ENCODE data around the gene OR4Q3.
"Not testable (repeated sequence)": the region's sequence is repeated elsewhere in the genome, so short reads cannot be mapped to it uniquely, and the experiment has no call there.

GRCh38 chr14:19733893-19734292 lies 9.5 kb upstream of the OR4Q3 start:
- TF ChIP-seq, protein P1, sequence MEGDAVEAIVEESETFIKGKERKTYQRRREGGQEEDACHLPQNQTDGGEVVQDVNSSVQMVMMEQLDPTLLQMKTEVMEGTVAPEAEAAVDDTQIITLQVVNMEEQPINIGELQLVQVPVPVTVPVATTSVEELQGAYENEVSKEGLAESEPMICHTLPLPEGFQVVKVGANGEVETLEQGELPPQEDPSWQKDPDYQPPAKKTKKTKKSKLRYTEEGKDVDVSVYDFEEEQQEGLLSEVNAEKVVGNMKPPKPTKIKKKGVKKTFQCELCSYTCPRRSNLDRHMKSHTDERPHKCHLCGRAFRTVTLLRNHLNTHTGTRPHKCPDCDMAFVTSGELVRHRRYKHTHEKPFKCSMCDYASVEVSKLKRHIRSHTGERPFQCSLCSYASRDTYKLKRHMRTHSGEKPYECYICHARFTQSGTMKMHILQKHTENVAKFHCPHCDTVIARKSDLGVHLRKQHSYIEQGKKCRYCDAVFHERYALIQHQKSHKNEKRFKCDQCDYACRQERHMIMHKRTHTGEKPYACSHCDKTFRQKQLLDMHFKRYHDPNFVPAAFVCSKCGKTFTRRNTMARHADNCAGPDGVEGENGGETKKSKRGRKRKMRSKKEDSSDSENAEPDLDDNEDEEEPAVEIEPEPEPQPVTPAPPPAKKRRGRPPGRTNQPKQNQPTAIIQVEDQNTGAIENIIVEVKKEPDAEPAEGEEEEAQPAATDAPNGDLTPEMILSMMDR (conservative IDR thresholded peaks at IDR 0.05) = not testable (repeated sequence)
- not testable (repeated sequence) for TF ChIP-seq EZH2 (IDR thresholded peaks at IDR 0.05; ENCODE audit: low read depth)
